HG03095 (cell line): Measurements from ENCODE around the gene CD164L2.
A peak's percentile ranks its signal among the peaks of the same experiment; 100 is the strongest.

ENCODE experiments used
- ATAC-seq: cut with Tn5 transposase; IDR thresholded peaks from one replicate; pipeline ENCODE4 v1.9.1; 2021; ENCODE audit warnings: moderate library complexity; ENCODE audit not compliant: unreplicated experiment

The CD164L2 gene

DNA sequence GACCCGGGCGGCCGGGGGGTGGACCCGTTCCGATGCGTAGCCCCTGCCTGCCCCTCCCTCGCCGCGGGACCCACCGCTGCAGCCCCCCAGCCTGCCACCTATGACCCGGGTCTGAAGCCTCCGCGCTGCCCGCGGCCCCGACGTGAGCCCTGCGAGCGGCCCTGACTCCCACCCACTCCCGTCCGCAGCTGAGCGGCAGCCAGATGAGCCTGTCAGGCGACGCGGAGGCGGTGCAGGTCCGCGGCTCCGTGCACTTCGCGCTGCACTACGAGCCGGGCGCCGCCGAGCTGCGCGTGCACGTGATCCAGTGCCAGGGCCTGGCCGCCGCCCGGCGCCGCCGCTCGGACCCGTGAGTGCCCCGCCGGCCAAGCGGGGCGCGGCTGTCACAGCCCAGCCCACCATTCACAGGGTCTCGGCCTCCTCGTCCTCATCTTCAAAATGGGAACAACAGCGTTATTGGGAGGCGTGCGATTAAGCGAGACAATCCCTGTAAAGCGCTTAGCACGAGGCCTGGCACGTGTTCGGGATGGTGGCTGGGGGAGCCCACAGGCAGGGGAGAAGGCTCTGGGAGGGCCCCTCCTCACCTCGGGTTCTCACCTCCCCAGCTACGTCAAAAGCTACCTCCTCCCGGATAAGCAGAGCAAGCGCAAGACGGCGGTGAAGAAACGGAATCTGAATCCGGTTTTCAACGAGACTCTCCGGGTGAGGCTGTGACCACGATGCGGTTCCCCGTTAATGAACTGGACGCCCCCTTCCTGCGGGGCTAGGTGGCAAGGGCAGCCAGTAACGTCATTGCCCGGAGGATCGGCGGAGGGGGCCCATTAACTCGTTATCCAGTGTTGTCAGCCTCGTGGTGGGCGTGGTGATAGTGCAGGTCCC, 33.1 kb downstream of the CD164L2 start:
- no peak for ATAC-seq

DNA sequence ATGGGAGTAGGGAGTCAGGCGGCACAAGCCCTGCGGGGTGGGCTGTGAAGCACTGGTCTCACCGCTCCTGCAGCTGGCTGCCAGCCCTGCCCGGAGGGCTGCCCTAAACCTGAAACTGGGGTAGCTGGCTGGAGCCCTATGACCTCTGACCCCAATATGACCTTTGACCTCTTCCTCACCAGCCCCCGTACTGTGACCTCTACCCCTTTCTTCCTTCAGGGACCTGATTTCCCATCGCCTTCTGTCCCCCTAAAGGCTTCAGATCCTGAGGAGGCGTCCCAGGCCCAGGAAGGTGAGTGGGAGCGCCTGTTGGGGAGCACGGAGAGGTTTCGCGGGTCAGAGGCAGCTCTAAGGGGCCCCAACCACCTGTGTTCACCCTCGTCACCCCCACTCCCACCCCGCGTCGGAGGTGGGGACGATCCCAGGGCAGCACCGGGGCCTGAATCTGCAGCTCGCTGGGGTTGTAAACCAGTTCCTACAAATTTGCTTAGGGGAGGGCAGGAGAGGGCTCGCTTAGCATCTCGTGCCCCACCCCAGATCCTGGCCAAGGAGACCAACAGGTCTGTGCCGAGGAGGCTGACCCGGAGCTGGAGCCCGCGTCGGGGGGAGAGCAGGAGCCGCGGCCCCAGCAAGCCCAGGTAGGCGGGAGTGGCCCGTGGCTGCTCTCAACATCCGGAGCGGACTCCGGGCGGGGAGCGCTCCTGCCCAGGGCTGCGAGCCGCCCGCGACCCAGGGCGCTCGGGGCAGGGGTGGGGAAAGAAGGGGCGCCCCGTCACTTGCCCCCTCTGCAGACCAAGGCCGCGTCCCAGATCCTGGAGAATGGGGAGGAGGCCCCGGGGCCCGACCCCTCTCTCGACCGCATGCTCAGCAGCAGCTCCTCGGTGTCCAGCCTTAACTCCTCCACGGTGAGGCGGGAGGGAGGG, 34.0 kb downstream of the CD164L2 start:
- ATAC-seq: no peak

DNA sequence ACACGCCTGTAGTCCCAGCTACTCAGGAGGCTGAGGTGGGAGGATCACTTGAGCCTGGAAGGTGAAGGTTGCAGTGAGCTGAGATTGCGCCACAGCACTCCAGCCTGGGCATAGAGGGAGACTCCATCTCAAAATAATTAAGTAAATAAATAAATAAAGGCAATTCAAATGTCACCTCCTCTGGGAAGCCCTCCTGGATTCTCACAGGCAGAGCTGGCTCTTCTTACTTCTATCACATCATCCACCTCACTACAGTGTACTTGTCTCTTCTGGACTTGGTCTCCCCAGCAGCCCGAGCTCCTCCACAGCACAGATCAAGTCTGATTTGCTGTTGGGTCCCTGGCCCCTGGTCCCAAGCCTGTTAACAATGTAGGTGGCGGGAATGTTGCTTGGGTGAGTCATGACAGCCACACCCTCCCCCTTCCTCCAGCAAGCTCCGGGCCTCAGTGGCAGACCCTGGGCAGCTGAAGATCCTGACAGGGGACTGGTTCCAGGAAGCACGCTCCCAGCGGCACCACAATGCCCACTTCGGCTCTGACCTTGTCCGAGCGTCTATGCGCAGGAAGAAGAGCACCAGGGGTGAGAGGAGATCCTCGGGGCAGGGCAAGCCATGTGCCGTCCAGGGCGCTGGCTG, 36.0 kb downstream of the CD164L2 start:
- ATAC-seq: no peak

DNA sequence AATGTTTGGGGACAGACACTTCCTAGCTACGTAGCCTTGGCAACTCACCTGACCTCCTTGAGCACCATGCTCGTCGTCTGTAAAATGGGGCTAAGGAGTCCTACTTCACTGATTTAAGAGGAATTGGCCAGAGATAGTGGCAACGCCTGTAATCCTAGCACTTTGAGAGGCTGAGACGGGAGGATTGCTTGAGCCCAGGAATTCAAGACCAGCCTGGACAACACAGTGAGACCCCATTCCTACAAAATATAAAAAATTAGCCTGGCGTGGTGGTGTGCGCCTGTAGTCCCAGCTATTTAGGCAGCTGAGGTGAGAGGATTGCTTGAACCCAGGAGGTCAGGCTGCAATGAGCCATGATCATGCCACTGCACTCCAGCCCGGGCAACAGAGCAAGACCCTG, 36.8 kb downstream of the CD164L2 start:
- ATAC-seq: no peak

DNA sequence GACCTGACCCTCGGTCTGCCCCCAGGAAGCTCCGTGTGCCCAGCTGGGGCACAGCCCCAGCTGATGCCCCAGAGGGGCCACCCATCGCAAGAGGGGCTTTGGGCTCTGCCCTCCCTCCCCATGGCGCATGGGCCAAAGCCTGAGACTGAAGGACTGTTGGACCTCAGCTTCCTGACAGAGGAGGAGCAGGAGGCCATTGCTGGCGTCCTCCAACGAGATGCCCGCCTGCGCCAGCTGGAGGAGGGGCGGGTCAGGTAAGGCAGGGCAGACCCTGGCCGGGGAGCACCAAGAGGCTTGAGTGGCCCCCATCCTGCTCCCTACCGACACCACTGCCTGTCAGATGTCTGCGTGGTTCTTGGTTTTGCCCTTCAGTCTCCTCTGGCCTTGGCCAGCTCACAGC, 37.9 kb downstream of the CD164L2 start:
- ATAC-seq: no peak

DNA sequence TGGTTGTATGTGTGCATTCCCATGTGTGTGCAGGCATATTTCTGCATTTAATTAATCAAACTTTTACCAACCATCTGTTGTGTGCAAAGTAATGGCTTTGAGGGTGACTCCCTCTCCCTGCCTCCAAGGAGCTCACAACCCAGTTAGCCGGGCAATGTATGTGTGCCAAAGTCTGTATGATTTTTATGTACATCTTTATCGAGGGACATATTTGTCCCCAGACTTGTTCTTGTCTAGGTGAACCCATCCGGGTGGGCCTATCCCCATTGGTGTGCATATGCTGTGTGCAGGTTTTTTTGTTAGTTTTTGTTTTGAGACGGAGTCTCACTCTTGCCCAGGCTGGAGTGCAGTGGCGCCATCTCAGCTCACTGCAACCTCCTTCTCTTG, 39.5 kb downstream of the CD164L2 start:
- ATAC-seq: no peak

DNA sequence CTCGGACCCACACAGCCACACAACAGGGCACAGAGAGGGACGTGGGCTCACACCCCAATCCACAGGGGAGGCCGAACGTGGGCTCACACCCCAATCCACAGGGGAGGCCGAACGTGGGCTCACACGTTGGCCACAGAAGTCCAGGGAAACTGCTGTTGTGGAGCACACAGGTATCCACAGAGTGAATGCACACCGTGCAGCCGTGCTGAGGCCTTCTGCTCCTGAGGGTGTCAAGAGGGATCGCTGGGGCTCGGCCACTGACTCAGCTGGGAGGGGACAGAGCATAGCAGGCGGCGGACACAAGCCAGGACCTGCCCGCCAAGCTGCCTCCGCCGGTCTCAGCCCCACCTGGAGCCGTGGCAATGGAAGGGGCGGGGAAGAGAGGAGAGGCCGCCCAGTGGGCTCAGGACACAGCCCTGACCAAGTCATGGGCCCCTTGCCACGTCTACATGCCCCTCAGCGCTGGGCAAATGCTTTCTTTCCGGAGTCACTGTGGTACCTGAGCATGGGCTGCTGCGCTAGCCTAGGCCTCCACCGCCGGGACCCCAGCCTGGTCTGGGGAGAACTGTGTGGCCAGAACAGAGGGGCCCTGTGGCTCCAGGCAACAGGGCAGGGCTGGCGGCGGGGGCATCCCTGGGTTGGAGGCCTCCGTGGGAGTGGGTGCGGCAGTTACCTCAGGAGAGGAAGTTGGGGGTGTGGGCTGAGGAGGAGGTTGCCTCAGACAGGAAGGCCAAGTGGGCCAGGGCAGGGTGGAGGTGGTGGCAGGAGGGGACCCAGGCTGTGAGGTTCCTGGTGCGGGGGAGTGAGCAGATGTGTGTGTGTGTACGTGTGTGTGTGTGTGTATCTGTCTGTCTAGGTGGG, 40.1 kb downstream of the CD164L2 start:
- no peak for ATAC-seq

DNA sequence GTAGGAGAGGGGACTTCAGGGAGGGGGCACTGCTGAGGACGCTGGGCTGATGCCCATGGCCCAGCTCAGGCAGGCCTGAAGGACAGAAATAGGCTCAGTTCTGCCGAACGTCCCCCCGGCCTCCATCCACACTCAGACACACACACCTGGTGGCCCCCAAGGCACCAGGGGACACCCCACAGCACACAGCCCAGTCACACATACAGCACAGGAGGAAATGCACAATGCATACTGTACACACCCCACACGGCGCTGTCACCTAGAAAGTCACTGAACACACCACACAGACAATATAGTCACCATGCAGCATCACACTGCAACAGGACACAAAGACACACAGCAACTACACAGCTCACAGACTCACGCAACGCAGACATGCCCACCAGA, 40.7 kb downstream of the CD164L2 start:
- ATAC-seq: no peak

DNA sequence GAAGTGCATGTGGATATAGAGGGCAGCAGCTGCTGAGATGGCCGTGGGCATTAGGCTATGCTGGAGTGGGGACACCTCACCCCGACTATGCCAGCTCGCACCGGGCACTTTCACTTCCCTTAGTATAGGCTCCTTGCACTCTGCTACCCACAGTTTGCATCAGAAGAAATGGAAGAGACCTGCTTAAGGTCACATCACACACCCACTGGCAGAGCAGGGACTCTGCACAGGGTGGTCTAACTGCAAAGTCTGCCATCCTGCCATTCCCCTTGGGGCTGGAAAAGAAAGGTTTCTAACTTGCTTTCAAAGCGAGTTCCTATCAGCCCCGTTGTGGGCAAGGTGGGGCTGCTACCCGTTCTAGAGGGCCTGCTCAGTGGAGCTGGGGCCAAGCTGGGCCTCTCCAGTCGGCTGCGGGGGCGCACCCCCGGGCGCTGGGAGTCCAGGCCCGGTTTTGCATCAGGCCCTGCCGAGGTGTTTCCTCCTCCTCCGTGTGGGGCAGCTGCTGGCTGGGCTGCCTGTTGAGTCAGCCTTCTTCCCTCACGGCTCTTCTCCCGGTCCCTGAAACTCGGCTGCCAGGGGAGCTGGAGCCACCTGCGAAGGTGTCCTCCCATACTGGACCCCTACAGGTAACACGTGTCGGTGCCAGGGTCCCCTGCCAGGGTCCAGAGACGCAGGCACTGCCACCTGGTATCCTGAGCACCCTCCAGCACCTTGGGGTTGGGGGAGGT, 41.4 kb downstream of the CD164L2 start, which contains the start of gene SYTL1:
Gene SYTL1 (plus strand): TSS at position 498 of the 728 bp plus-strand sequence. CDS start 3,313 bp downstream, outside the sequence.
- peak; percentile 49 for ATAC-seq

DNA sequence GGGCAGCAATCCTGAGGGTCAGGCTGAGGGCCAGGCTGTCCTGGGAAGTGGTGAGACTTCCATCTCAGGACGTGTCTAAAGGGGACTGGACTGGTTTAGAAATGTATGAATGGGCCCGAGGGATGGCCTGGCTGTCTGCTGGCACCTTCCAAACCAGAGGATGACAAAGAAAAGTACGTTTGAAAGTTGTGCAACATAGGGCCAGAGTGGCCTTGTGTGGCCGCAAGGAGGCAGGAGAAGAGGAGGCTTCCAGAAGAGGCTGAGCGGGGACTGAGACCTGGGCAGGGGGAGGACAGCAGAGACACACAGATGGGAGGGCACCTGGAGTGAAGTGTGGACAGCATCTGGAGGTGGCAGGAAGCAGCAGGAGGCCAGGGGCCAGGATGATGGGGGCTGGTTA, 43.9 kb downstream of the CD164L2 start:
- ATAC-seq: no peak

DNA sequence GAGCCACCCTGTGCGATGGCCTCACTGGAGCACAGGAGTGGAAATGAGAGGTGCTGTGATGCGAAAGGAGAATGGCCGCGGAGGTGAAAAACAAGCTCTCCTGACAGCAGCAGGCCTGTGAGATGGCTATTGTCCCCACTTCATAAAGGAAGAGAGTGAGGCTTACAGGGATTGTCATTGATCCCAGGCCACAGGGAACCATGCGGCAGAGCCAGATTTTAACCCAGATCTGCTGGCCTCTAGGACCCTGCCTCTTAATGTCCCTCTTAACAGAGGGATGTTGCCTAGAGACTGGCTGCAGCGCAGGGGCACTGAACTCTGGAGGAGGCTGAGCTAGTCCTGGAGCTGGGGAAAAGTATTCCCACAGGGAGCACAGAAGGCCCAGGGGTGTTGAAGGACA, 44.4 kb downstream of the CD164L2 start:
- no peak for ATAC-seq

DNA sequence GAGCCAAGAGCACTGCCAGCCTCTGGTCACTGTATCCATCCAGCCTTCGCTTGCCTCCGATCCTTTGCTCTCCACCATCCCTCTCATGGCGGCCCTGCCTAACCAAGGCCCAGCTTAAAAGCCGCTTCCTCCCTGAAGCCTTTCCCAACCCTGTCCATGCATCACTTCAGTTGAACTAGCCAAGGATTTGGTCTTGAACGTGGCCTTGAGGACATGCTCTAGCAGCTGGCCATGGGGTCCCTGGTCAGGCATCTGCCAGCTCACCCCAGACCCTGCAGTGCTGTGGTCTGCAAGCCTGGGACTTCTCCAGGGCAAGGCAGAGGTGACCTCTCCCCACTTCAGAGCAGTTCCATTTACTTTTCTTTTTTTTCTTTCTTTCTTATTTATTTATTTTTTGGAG, 46.4 kb downstream of the CD164L2 start:
- ATAC-seq: no peak

DNA sequence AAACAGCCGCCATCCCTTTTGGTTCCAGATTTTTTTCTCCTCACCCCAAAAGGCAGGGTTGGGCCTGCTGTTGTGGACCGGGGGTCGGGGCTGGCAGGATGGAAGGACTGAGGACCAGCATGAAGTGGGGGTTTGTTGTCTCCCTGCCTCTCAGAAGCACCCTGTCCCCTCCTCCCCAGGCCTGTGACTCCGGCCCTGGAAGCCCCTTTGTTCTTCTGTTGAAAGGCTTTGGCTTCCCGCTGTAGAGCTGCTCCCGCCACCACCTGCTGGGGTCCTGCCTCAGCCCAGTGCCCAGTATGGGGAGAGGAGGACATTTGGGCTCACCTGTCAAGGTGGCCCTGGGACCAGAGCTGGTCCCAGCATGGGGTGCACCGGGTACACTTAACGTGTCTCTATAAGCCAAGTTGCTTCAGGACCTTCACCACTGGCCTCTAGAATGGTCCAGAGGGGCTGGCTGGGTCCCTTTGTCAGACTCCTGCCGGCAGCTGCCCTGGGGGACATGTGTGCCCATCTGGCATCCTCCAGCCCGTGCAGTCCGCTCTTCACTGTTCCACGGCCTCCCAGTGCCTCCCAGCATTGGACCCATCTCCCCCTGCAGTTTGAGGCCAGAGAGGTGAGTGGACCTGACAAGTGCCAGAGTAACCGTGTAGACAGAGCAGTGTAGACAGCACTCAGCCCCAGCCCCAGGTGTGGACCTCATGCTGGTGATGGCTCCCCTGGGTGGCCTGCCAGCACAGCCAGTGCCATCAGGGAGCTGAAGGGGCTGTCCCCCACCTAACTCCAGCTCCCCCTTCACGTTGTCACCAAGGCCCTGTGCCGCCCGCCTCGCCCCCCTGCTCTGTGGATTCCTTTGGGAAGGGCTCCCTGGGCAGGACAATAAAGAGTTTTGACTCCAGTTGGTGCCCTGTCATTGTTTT, 47.4 kb downstream of the CD164L2 start:
- ATAC-seq: no peak

DNA sequence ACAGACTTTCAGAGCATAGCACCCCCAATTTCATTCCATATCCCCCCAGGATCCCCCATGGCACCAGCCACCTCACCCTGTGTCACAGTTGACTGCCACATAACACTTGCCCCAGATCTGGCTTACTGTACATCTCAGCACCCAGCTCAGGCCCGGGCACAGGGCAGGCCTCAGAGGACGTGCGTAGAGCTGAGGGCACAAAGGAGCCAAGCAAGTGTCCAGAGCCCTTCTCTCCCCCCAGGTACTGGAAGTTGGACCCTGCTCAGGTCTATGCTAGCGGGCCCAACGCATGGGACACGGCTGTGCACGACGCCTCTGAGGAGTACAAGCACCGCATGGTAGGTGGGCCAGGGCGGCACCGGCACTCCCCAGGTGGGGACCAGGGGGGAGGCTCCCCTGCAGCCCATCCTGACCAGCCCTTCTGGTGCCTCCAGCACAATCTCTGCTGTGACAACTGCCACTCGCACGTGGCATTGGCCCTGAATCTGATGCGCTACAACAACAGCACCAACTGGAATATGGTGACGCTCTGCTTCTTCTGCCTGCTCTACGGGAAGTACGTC, 49.3 kb downstream of the CD164L2 start:
- no peak for ATAC-seq

DNA sequence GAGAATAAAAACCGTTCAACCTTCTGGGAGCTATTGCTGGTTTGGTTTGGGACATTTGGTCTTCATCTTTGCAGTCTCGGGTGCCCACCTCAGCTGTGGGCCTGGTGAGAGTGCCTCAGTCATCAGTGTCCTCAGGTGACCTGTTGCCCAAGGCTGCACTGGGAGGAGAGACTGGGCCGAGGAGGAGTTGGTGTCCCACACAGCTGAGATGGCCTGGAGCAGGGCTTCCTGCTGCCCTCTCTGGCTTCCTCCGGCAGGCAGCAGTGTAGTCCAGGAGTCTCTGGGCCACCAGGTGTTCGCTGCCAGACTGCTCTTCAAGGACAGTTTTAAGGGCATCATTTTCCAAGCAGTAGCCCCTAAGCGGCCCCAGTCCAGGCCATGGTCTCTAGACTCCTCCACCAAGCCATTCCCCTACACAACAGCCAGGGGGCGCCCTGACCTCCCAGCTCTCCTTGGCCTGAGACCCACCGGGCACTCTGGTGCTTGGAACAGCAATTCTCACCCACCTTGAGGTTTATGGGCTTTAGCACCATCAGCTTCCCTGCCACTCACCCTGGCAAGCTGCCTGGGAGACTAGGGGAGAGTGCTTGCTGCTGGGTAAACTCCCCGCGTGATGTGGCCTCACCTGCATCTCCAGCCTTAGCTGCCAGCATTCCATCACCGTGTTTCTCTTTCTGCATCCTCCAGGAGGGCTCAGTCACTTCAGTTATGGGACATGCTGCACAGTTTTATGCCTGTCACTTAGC, 50.4 kb downstream of the CD164L2 start:
- ATAC-seq: no peak

DNA sequence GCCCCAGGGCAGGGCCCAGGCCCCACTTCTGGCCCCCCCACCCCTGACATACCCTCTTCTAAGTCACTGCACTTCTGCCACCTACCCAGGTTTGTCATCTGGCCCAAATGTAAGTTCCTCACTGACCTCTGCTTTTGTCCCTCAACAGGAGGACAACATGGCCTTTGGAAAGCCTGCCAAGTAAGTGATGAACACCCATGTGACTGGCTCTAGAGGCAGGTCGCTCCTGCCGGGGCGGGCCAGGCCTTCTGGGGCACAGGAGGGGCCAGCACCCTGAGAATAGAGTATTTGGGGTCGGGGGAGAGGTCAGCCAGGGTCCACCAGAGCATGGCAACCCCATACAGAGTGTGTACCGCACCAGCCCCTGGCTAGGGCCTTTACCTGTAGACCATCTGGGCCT, 51.2 kb downstream of the CD164L2 start:
- ATAC-seq: no peak

DNA sequence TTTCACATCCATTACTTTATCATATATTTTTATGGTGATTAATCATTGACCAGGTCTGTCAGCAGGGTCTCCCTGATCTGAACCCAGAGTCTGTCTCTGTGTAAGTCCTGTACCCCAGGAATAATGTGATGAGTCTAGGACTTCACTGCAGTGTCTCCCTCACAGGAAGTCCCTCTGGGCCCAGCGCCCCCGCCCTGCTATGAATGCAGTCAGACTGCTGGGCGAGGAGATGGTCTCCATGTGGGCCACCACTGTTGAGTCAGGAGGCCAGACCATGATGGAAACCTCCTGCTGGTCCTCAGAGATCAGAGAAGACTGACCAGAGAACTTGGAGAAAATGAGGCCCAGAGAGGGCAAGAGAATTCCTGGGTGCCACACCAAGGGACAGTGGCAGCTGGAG, 51.7 kb downstream of the CD164L2 start:
- no peak for ATAC-seq

DNA sequence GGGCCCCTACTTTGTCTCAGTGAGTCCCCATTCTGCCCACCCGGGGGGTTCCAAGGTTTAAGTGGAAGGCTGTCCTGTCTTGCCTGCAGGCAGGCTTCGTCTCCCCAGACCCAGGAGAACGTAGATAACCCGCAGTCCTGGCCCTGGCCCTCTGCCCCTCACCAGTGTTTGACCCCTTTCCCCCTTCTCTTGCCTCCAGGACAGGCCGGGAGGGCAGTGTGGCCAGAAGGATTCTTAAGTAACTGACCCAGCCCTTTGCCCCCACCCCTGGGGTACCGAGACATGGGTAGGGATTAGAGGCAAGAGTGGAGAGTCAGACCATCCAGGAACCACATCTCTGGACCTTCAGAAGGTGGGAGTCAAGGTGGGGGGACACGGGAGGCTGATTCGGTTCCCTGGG, 52.3 kb downstream of the CD164L2 start:
- no peak for ATAC-seq
